Measurements from ENCODE around the gene AGAP6. TPM values are rescaled to one million over a fixed set of nuclear protein-coding genes. Genes with fewer than 3 reads are reported as not detected.
"Not testable (repeated sequence)": the region's sequence is repeated elsewhere in the genome, so short reads cannot be mapped to it uniquely, and the experiment has no call there.

The AGAP6 gene
- total RNA-seq, 1 experiment from 2014 or later, result 14.5 TPM

- H3K27ac Mint-ChIP-seq (ENCODE audit: unreplicated experiment); DNase-seq; CTCF ChIA-PET; H3K27me3 Mint-ChIP-seq (ENCODE audit: unreplicated experiment); H3K4me3 Mint-ChIP-seq (ENCODE audit: low read depth, unreplicated experiment); intact Hi-C loops (cut with micrococcal nuclease; ENCODE audit: unreplicated experiment); H3K9me3 Mint-ChIP-seq (ENCODE audit: low read depth, unreplicated experiment); H3K4me1 Mint-ChIP-seq (ENCODE audit: low read depth, unreplicated experiment); BruUV-seq (replicated peaks): not testable (repeated sequence)
- peaks cover 15% of the 10 kb centered on the region for H3K36me3 Mint-ChIP-seq (ENCODE audit: insufficient read depth, unreplicated experiment)
Measured at GRCh38 chr10:49971466-49971865, 16.7 kb upstream of the AGAP6 start.

DNA sequence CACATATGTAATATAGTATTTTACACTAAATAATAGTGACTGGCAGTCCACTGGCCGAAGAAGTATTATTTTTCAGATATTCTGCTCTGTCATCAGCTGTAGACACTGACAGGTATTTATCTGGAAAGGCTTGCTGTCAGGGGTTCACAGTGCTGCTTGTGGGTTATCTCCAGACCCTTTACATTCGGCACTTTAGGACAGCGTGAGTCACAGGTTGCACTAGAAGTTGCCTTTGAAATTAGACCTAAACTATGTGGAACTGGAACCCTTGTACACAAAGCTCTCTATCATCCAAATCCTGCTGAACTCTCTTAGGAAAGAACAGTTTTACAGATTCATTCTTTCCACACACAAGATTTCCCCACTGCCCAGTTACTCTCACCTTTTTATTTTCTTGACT lies 16.1 kb upstream of the AGAP6 start:
- H3K27ac Mint-ChIP-seq (ENCODE audit: unreplicated experiment); DNase-seq; intact Hi-C loops (cut with micrococcal nuclease; ENCODE audit: unreplicated experiment); CTCF ChIA-PET; BruUV-seq (replicated peaks); H3K4me3 Mint-ChIP-seq (ENCODE audit: low read depth, unreplicated experiment); H3K9me3 Mint-ChIP-seq (ENCODE audit: low read depth, unreplicated experiment); H3K4me1 Mint-ChIP-seq (ENCODE audit: low read depth, unreplicated experiment); H3K27me3 Mint-ChIP-seq (ENCODE audit: unreplicated experiment): not testable (repeated sequence)
- H3K36me3 Mint-ChIP-seq (ENCODE audit: insufficient read depth, unreplicated experiment), result peaks cover 15% of the 10 kb centered on the region

DNA sequence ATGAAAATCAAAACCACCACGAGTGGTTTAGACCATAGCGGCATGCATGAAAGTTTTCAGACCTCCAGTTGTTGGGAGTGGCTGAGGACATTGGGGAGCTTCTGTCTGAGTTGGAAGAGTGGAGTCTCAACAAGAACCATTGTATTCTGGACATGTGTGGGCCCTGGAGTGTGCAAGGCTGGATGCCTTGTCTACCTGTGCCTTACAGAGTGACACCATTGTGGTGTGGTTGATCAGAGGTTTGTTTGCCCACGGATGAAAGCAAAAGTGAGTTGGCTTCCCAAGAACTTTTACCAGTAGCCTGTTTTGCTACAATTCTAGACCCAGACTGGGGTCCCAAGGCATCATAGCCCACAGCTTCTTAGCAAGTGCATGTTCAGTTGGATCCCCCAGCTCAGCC lies 10.4 kb upstream of the AGAP6 start:
- CTCF ChIA-PET; H3K36me3 Mint-ChIP-seq (ENCODE audit: insufficient read depth, unreplicated experiment); H3K4me3 Mint-ChIP-seq (ENCODE audit: low read depth, unreplicated experiment); H3K4me1 Mint-ChIP-seq (ENCODE audit: low read depth, unreplicated experiment); H3K27ac Mint-ChIP-seq (ENCODE audit: unreplicated experiment); BruUV-seq (replicated peaks); DNase-seq; H3K27me3 Mint-ChIP-seq (ENCODE audit: unreplicated experiment); intact Hi-C loops (cut with micrococcal nuclease; ENCODE audit: unreplicated experiment); H3K9me3 Mint-ChIP-seq (ENCODE audit: low read depth, unreplicated experiment): not testable (repeated sequence)

DNA sequence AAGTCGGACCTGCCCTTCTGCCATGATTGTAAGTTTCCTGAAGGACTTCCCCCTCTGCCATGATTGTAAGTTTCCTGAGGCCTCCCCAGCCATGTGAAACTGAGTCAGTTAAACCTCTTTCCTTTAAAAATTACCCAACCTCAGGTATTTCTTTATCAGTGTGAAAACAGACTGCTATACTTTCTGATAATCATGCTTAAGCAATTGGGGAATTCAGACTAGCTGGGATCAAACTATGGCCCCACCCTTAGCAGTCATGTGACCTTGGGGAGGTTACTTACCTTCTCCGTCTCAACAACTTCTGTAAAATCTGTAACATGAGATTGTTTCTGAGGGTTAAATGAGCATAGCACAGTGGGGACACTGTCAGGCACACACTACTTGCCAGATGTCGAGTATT lies 999 bp upstream of the AGAP6 start:
- H3K27ac Mint-ChIP-seq (ENCODE audit: unreplicated experiment); DNase-seq; H3K9me3 Mint-ChIP-seq (ENCODE audit: low read depth, unreplicated experiment); H3K27me3 Mint-ChIP-seq (ENCODE audit: unreplicated experiment); CTCF ChIA-PET; intact Hi-C loops (cut with micrococcal nuclease; ENCODE audit: unreplicated experiment); H3K4me3 Mint-ChIP-seq (ENCODE audit: low read depth, unreplicated experiment); BruUV-seq (replicated peaks); H3K36me3 Mint-ChIP-seq (ENCODE audit: insufficient read depth, unreplicated experiment); H3K4me1 Mint-ChIP-seq (ENCODE audit: low read depth, unreplicated experiment): not testable (repeated sequence)

DNA sequence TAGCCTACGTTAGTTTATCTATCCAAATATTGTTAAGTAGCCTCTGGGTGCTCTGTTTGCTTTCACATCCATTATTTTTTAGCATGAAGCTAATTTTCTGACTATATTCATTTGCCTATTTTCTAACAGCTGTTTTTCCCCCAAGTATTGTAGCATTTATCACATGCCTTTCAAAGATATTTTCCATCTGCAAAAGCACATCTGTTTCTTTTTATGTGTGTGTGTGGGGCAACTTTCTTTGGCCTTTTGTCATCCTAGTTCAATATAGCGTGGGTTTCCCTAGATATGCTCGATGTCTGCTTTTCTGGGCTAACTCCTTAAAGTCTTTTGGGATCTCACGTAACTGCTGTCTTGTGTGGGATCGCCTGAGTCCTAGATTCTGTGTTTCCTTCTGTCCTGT lies 7.1 kb downstream of the AGAP6 start:
- H3K4me1 Mint-ChIP-seq (ENCODE audit: low read depth, unreplicated experiment); H3K9me3 Mint-ChIP-seq (ENCODE audit: low read depth, unreplicated experiment): not testable (repeated sequence)

GRCh38 chr10:50014024-50014423 lies 25.8 kb downstream of the AGAP6 start:
- intact Hi-C loops (cut with micrococcal nuclease; ENCODE audit: unreplicated experiment); DNase-seq; CTCF ChIA-PET; H3K9me3 Mint-ChIP-seq (ENCODE audit: low read depth, unreplicated experiment); H3K4me3 Mint-ChIP-seq (ENCODE audit: low read depth, unreplicated experiment); H3K4me1 Mint-ChIP-seq (ENCODE audit: low read depth, unreplicated experiment); BruUV-seq (replicated peaks); H3K27me3 Mint-ChIP-seq (ENCODE audit: unreplicated experiment); H3K27ac Mint-ChIP-seq (ENCODE audit: unreplicated experiment); H3K36me3 Mint-ChIP-seq (ENCODE audit: insufficient read depth, unreplicated experiment): not testable (repeated sequence)

More for the DNA sequence above, 7.1 kb downstream of the AGAP6 start:
- BruUV-seq (replicated peaks); intact Hi-C loops (cut with micrococcal nuclease; ENCODE audit: unreplicated experiment); H3K27me3 Mint-ChIP-seq (ENCODE audit: unreplicated experiment); H3K27ac Mint-ChIP-seq (ENCODE audit: unreplicated experiment); H3K4me3 Mint-ChIP-seq (ENCODE audit: low read depth, unreplicated experiment); CTCF ChIA-PET; DNase-seq; H3K36me3 Mint-ChIP-seq (ENCODE audit: insufficient read depth, unreplicated experiment): not testable (repeated sequence)

DNA sequence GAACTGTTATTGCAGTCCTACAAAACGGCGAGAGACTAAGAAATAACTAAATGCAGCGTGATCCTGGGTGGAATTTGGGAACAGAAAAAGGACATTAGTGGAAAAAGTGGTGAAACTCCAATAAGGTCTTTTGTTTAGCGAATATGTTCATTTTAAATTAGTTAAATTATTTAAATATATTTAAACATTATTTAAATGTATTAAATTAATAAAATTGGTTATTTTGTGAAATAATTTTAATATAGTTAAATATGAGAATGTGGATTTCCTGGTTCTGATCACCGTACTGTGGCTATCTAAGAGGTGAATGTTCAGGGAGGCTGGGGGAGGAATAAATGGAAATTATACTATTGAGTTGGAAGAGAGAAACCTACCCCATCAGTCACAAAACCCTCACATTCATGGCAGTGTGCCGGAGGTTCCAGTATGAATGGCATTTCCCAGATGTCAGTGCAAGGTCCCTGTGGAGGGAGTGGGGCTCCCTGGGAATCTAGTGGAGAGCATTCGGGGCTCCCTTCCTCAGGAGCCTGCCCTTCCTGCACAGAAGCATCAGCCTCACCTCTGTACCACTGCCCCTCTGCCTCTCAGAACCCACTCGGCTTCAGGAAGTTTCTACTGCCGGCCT lies 27.5 kb downstream of the AGAP6 start:
- intact Hi-C loops (cut with micrococcal nuclease; ENCODE audit: unreplicated experiment); H3K36me3 Mint-ChIP-seq (ENCODE audit: insufficient read depth, unreplicated experiment); H3K27me3 Mint-ChIP-seq (ENCODE audit: unreplicated experiment); DNase-seq; H3K4me1 Mint-ChIP-seq (ENCODE audit: low read depth, unreplicated experiment); H3K4me3 Mint-ChIP-seq (ENCODE audit: low read depth, unreplicated experiment); BruUV-seq (replicated peaks); CTCF ChIA-PET; H3K9me3 Mint-ChIP-seq (ENCODE audit: low read depth, unreplicated experiment); H3K27ac Mint-ChIP-seq (ENCODE audit: unreplicated experiment): not testable (repeated sequence)

- CTCF ChIA-PET; H3K27me3 Mint-ChIP-seq (ENCODE audit: unreplicated experiment); BruUV-seq (replicated peaks); H3K36me3 Mint-ChIP-seq (ENCODE audit: insufficient read depth, unreplicated experiment); H3K4me1 Mint-ChIP-seq (ENCODE audit: low read depth, unreplicated experiment); H3K9me3 Mint-ChIP-seq (ENCODE audit: low read depth, unreplicated experiment); H3K27ac Mint-ChIP-seq (ENCODE audit: unreplicated experiment); H3K4me3 Mint-ChIP-seq (ENCODE audit: low read depth, unreplicated experiment); DNase-seq; intact Hi-C loops (cut with micrococcal nuclease; ENCODE audit: unreplicated experiment): not testable (repeated sequence)
Measured at GRCh38 chr10:50016926-50017325, 28.7 kb downstream of the AGAP6 start.

DNA sequence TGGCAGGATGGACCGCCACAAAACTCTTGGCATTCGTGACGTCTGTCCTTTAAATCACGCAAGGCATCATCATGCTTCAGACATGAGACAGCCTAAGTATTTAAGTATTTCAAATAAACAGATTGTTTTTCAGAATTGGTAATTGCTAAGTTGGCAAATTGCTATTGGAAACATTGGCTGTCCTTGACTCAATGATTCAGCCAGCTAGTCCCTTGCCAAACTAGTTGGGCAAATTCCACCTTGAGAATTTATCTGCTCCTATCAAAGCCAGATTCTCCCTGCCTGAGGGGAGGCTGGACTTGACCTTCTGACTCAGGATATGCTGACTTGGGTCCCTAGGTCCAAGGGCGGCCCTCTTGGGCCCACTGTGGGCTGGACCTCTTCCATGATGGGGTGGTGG lies 29.4 kb downstream of the AGAP6 start:
- DNase-seq; H3K27me3 Mint-ChIP-seq (ENCODE audit: unreplicated experiment); intact Hi-C loops (cut with micrococcal nuclease; ENCODE audit: unreplicated experiment); BruUV-seq (replicated peaks); H3K4me3 Mint-ChIP-seq (ENCODE audit: low read depth, unreplicated experiment); CTCF ChIA-PET; H3K27ac Mint-ChIP-seq (ENCODE audit: unreplicated experiment); H3K4me1 Mint-ChIP-seq (ENCODE audit: low read depth, unreplicated experiment); H3K9me3 Mint-ChIP-seq (ENCODE audit: low read depth, unreplicated experiment); H3K36me3 Mint-ChIP-seq (ENCODE audit: insufficient read depth, unreplicated experiment): not testable (repeated sequence)

GRCh38 chr10:50019279-50019678 lies 31.1 kb downstream of the AGAP6 start:
- H3K4me3 Mint-ChIP-seq (ENCODE audit: low read depth, unreplicated experiment); H3K4me1 Mint-ChIP-seq (ENCODE audit: low read depth, unreplicated experiment); H3K27me3 Mint-ChIP-seq (ENCODE audit: unreplicated experiment); DNase-seq; H3K36me3 Mint-ChIP-seq (ENCODE audit: insufficient read depth, unreplicated experiment); BruUV-seq (replicated peaks); intact Hi-C loops (cut with micrococcal nuclease; ENCODE audit: unreplicated experiment); H3K9me3 Mint-ChIP-seq (ENCODE audit: low read depth, unreplicated experiment); H3K27ac Mint-ChIP-seq (ENCODE audit: unreplicated experiment); CTCF ChIA-PET: not testable (repeated sequence)

Data from Calu3 (cell line).